Measurements from ENCODE around the gene ACBD4.

ACBD4 gene, protein sequence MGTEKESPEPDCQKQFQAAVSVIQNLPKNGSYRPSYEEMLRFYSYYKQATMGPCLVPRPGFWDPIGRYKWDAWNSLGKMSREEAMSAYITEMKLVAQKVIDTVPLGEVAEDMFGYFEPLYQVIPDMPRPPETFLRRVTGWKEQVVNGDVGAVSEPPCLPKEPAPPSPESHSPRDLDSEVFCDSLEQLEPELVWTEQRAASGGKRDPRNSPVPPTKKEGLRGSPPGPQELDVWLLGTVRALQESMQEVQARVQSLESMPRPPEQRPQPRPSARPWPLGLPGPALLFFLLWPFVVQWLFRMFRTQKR

GRCh38 chr17:45135192-45135977, at the start of gene ACBD4:
Gene ACBD4, plus strand, starts transcription at chr17:45135687. Its CDS starts 458 bp downstream, at chr17:45136145.
- peak; percentile 96 to 98 for DNase-seq

- no peak for DNase-seq
Measured at GRCh38 chr17:45086391-45086790, 49.1 kb upstream of the ACBD4 start.

GRCh38 chr17:45086865-45087503, 48.5 kb upstream of the ACBD4 start:
- DNase-seq = no peak

DNA sequence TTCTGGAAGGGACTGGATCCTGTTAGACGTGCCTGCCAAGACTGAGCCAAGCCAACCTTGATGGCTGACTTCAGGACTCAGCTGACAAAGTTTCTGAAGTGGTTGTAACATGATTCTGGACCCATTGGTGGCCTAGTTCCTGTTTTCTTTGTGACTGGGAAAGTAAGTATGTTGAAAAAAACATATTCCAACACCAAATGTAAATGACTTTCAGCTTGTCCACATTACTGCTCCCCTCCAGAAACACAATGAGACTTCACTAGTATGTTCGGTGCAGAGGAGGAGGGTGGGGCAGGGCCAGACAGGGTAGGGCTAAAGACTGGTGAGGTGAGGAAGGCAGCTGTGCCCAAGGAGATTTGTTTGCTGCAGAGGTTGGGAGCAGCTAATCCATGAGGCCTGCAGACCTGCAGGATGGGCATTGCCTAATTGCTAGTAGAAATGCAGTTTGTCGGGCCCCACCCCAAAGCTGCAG, 47.9 kb upstream of the ACBD4 start:
- no peak for DNase-seq

GRCh38 chr17:45087978-45088377, 47.5 kb upstream of the ACBD4 start:
- no peak for DNase-seq

GRCh38 chr17:45088741-45089140, 46.7 kb upstream of the ACBD4 start:
- no peak for DNase-seq

- DNase-seq = no peak
Measured at GRCh38 chr17:45090711-45091110, 44.8 kb upstream of the ACBD4 start.

DNA sequence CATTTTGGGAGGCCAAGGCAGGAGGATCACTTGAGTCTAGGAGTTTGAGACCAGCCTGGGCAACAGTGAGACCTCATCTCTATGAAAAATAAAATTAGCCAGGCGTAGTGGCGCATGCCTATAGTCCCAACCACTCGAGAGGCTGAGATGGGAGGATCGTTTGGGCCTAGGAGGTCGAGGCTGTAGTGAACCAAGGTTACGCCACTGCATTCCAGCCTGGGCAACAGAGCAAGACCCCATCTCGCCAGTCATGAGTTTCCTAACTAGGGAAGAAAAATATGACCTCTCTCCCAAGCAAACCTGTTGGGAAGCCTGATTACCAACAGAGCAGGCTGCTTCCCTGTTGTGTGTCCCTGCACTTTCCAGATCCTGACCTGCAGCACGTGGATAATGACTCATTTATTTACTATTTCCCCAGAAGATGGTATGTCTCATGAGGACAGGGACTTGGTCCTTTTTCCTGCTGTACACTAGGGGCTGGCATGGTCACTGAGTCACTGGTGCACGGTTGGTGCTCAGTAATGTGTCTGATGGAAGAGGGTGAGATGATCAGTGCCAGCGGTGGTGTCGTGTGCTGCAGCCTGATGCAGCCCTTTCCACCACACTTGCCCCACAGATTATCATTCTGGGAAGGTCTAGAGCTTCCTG, 43.6 kb upstream of the ACBD4 start:
- DNase-seq = no peak

GRCh38 chr17:45092911-45093430, 42.5 kb upstream of the ACBD4 start:
- DNase-seq = no peak

- DNase-seq = no peak
Measured at GRCh38 chr17:45093444-45094110, 41.9 kb upstream of the ACBD4 start.

DNA sequence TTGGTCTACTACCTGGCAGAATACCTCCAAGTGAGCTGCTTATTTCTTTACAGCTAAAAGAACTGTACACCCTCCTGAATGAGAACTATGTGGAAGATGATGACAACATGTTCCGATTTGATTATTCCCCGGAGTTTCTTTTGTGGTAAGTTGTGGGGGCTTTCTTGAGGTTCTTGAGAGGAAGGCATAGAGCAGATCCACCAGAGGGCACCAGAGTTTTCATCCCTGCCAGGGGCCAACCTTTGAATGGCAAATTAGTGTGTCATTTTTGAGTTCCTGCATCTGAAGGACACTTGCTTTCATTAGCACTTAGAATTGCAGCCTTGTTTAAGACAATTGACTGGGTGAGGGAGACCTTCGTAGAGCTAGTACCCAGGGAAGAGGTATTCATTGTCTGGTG, 39.3 kb upstream of the ACBD4 start:
- DNase-seq = peak in 1 of 2 donors; percentile 16

DNA sequence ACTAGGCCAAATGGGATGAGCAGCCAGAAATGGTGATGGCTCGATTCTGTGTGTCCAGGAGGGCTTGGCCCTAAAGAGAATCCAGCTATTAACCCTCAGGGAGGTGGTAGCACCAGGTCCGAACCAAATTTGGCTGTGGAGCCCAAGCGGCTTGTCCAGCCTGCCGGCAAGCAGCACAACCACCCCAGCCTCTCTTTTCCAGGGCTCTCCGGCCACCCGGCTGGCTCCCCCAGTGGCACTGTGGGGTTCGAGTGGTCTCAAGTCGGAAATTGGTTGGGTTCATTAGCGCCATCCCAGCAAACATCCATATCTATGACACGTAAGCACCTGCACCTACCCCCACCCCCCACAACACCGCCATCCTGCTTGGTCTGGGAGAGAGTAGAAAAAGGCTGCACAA, 38.6 kb upstream of the ACBD4 start:
- DNase-seq = no peak

DNA sequence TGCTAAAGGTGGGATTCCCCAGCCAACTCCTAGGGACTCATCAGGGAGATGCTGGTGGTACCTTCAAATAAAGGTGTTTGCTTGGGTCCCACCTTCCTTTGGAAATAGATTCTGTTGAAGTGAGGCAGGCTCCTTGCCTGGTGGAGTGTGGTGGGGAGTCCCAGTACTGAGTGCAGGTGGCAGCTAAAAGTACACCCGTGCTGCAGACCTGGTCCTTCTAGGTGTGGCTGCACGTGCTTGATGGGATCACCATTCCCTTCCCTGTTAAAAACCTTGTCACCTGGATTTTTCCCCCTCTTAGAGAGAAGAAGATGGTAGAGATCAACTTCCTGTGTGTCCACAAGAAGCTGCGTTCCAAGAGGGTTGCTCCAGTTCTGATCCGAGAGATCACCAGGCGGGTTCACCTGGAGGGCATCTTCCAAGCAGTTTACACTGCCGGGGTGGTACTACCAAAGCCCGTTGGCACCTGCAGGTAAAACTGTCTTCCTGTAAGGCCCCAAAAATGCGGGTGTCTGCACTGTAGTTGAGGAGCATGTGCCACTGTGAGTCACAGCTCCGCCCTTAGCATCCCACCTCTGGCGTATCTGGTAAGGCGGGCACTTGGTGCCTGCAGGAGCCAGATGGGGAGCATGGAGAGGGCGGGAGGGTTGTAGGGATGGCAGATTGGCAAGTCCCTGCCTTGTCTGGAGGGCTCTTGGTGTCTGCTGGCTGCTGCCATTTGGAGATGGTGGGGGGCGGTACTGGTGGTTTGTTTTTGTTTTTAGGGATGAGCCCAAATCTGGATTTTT, 37.2 kb upstream of the ACBD4 start:
- no peak for DNase-seq

DNA sequence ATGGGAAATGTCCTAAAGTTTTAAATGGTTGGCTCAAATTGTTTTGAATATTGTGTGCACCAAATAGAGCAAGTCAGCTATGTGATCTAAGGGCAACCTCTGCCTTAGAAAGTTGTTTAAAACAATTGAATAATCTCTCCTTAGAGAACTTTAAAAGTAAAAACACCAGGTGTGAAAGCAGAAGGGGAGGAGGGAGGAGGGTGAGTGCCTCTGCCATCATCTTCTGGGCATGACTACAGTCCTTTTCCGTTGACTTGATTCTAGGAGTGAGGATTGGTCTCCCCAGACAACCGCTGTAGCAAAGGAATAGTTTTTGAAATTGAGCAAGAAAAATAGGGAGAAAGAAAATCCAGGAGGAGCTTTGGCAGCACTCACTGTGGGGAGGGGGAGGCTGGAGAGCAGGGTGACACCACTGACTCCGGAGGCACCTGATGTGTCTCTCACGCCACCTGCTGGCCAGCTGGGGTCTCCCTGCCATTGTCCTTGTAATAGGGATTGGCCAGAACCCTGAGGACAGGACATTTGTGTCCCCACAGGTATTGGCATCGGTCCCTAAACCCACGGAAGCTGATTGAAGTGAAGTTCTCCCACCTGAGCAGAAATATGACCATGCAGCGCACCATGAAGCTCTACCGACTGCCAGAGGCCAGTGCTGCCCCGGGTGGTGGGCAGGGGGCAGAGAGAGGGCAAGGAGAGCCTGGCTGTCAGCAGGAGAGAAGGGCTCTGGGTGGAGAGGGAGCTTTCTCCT, 36.4 kb upstream of the ACBD4 start:
- peak; percentile 72 to 74 for DNase-seq

- no peak for DNase-seq
Measured at GRCh38 chr17:45101546-45101882, 34.0 kb upstream of the ACBD4 start.

DNA sequence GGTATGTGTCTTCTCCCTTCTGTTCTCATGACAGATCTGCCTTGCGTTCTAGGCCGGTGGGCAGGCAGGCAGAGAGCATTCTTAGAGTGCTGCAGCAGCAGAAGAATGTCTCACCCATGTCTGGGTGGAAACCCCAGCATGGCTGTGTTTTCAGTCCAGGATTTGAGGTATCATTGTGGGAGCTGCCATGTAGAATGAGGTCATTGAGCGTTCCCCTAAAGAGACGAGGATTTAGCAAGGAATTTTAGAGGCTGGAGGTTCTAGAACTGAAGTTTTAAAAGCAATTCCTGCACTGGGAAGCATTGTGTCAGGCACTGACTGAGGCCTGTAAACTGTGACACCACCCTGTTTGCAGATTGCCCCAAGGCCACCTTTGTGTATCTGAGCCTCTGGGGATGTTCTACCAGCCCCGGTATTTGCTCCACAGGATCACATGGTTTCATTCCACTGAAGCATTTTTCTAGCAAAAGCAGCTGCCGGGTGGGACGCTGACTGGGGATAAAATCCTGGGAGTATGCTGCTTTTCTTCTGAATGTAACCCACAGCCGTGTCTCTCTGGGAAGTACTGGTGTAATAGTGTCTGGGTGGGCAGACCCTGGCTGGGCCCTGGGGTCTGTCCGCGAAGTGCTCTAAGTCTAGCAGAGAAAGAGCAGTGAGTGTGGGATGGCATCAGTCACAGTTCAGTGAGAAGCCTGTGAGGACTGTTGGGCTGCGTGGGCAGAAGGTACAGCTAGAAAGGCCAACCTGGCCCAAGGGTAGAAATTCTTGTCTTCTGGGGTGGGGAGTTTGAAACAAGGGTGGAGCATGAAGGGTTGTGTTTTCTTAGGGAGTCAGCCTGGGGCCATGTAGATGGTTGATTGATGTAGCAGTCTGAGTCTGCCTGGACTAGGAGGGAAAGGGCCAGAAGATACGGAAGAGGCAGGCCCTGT, 33.3 kb upstream of the ACBD4 start:
- DNase-seq = no peak

- no peak for DNase-seq
Measured at GRCh38 chr17:45102856-45103255, 32.6 kb upstream of the ACBD4 start.

DNA sequence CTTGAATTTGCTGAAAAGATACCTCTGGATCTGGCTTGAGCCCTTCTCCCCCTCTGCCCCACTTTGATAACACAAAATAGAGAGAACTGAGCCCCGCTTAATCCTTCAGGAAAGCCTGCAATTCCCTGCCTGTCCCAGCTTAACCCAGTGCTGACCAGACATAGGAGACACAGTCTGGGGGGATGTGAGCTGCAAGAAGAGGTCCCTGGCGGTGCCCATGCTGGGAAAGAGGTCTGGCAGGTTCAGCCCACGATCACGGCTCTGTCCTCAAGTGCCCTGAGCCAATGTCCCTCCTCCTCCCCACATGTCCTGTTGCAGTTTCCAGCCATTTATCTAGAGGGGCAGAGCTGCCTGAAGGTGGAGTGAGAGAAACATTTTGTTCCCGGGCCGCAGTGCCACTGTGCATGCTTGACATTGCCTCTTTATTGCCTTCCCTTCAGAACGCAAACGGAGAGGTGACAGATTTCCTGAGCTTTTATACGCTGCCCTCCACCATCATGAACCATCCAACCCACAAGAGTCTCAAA, 32.2 kb upstream of the ACBD4 start:
- DNase-seq = no peak

DNA sequence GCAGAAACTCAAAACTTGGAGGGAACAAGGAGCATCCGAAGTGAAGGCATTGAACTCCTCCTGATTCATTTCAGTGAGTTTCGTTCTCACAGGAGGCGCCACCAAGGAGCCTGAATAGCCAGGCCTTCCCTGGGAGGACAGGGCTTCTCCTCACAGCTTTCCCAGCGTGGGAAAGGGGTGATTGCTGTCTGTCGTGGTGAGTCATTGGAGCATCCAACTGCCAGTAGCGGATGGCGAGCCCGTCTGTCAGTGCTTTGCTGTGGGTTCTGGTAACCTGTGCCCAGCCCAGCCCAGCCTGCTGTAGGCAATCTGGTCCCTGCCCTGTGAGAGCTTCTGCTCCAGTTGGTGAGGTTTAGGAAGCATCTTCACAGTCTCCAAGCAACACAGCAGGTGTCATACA, 31.5 kb upstream of the ACBD4 start:
- DNase-seq = no peak

GRCh38 chr17:45104497-45104896, 31.0 kb upstream of the ACBD4 start:
- no peak for DNase-seq

All from CD4-positive, alpha-beta T cell treated with Interferon alpha-2 for 1 hour (primary cell).